Ectodermal cell (in vitro differentiated cells): ENCODE data around the gene CHKA.

ENCODE experiments used
- H3K27ac ChIP-seq: 2 replicates; pipeline ENCODE4 v1.7.0; 2013; ENCODE audit warnings: mild to moderate bottlenecking, low read depth, low read length; ENCODE audit not compliant: insufficient read depth, poor library complexity, severe bottlenecking
- H3K27me3 ChIP-seq: 2 replicates; pipeline ENCODE4 v1.7.0; 2013; ENCODE audit warnings: mild to moderate bottlenecking, low read length; ENCODE audit not compliant: insufficient read depth, control insufficient read depth, poor library complexity, severe bottlenecking
- H3K36me3 ChIP-seq: one replicate; pipeline ENCODE4 v1.7.0; 2013; ENCODE audit warnings: low read length; ENCODE audit not compliant: control insufficient read depth, insufficient read depth
- H3K4me1 ChIP-seq: one replicate; pipeline ENCODE4 v1.7.0; 2013; ENCODE audit warnings: low read length; ENCODE audit not compliant: control insufficient read depth, insufficient read depth
- H3K4me3 ChIP-seq: 2 replicates; pipeline ENCODE4 v1.7.0; 2013; ENCODE audit warnings: low read depth, low read length, control low read depth; ENCODE audit not compliant: insufficient read depth
- H3K9me3 ChIP-seq: 2 replicates; pipeline ENCODE4 v1.7.0; 2013; ENCODE audit warnings: mild to moderate bottlenecking, low read length, moderate library complexity; ENCODE audit not compliant: control insufficient read depth
- WGBS, 2 experiments: methylation state at CpG; one replicate each; pipeline ENCODE4 v1.1.7; 2013; ENCODE audit warnings: missing lambda C conversion rate in 2 of 2; 5-methylcytosine and 5-hydroxymethylcytosine counted together

CHKA gene

GRCh38 chr11:68020575-68020974 lies 100.6 kb downstream of the CHKA start:
- WGBS, 2 experiments: 52 to 55% methylated on average over 11 of the region's 11 CpGs
- H3K27me3 ChIP-seq: no peaks in the 10 kb centered on the region
- peaks cover 13% of the 10 kb centered on the region for H3K4me1 ChIP-seq
- no peaks in the 10 kb centered on the region for H3K36me3 ChIP-seq
- H3K4me3 ChIP-seq: no peak overlapping the region
- H3K27ac ChIP-seq: no peak overlapping the region
- no peaks in the 10 kb centered on the region for H3K9me3 ChIP-seq

- 95% methylated on average over 12 of the region's 12 CpGs for WGBS, 2 experiments
- peaks cover 13% of the 10 kb centered on the region for H3K4me1 ChIP-seq
- no peaks in the 10 kb centered on the region for H3K27me3 ChIP-seq
- no peaks in the 10 kb centered on the region for H3K9me3 ChIP-seq
- no peak overlapping the region for H3K4me3 ChIP-seq
- no peaks in the 10 kb centered on the region for H3K36me3 ChIP-seq
- no peak overlapping the region for H3K27ac ChIP-seq
These were observed 101.7 kb downstream of the CHKA start for GRCh38 chr11:68019486-68019885.

- no peaks in the 10 kb centered on the region for H3K27me3 ChIP-seq
- WGBS, 2 experiments: 94 to 95% methylated on average over 18 of the region's 18 CpGs
- no peaks in the 10 kb centered on the region for H3K9me3 ChIP-seq
- no peak overlapping the region for H3K27ac ChIP-seq
- no peaks in the 10 kb centered on the region for H3K36me3 ChIP-seq
- H3K4me3 ChIP-seq: no peak overlapping the region
- peaks cover 13% of the 10 kb centered on the region for H3K4me1 ChIP-seq
These were observed 102.4 kb downstream of the CHKA start for GRCh38 chr11:68018730-68019190.

GRCh38 chr11:68017980-68018729 lies 103.0 kb downstream of the CHKA start:
- 91 to 93% methylated on average over 26 to 27 of the region's 27 CpGs for WGBS, 2 experiments

GRCh38 chr11:68016904-68017817 lies 104.0 kb downstream of the CHKA start:
- no peak overlapping the region for H3K27ac ChIP-seq
- H3K36me3 ChIP-seq: no peaks in the 10 kb centered on the region
- H3K4me1 ChIP-seq: peaks cover 19% of the 10 kb centered on the region
- no peak overlapping the region for H3K4me3 ChIP-seq
- WGBS, 2 experiments: 76 to 78% methylated on average over 16 of the region's 16 CpGs
- no peaks in the 10 kb centered on the region for H3K9me3 ChIP-seq
- H3K27me3 ChIP-seq: no peaks in the 10 kb centered on the region

More at GRCh38 chr11:68017980-68018729, 103.0 kb downstream of the CHKA start:
- Histone ChIP-seq H3K36me3 (no peaks in the 10 kb centered on the region), H3K27me3 (no peaks in the 10 kb centered on the region), H3K9me3 (no peaks in the 10 kb centered on the region), H3K4me1 (peaks cover 13% of the 10 kb centered on the region), H3K4me3 (no peak overlapping the region), H3K27ac (no peak overlapping the region)

- H3K36me3 ChIP-seq: no peaks in the 10 kb centered on the region
- peaks cover 25% of the 10 kb centered on the region for H3K4me1 ChIP-seq
- no peak overlapping the region for H3K27ac ChIP-seq
- H3K4me3 ChIP-seq: no peak overlapping the region
- H3K27me3 ChIP-seq: no peaks in the 10 kb centered on the region
- WGBS, 2 experiments: 73 to 74% methylated on average over 13 of the region's 13 CpGs
- no peaks in the 10 kb centered on the region for H3K9me3 ChIP-seq
These were observed 104.9 kb downstream of the CHKA start for GRCh38 chr11:68016161-68016903.

- H3K4me3 ChIP-seq: no peak overlapping the region
- no peaks in the 10 kb centered on the region for H3K9me3 ChIP-seq
- H3K27me3 ChIP-seq: no peaks in the 10 kb centered on the region
- peaks cover 25% of the 10 kb centered on the region for H3K4me1 ChIP-seq
- no peak overlapping the region for H3K27ac ChIP-seq
- WGBS, 2 experiments: 92% methylated on average over 8 of the region's 8 CpGs
- no peaks in the 10 kb centered on the region for H3K36me3 ChIP-seq
These were observed 105.7 kb downstream of the CHKA start for GRCh38 chr11:68015467-68015866.

- peaks cover 25% of the 10 kb centered on the region for H3K4me1 ChIP-seq
- H3K4me3 ChIP-seq: no peak overlapping the region
- no peak overlapping the region for H3K27ac ChIP-seq
- no peaks in the 10 kb centered on the region for H3K9me3 ChIP-seq
- 93 to 94% methylated on average over 19 of the region's 19 CpGs for WGBS, 2 experiments
- no peaks in the 10 kb centered on the region for H3K36me3 ChIP-seq
- no peaks in the 10 kb centered on the region for H3K27me3 ChIP-seq
These were observed 106.2 kb downstream of the CHKA start for GRCh38 chr11:68014947-68015447.

GRCh38 chr11:68014157-68014946 lies 106.8 kb downstream of the CHKA start:
- Histone ChIP-seq H3K36me3 (no peaks in the 10 kb centered on the region), H3K9me3 (no peaks in the 10 kb centered on the region), H3K4me1 (peaks cover 25% of the 10 kb centered on the region), H3K27ac (no peak overlapping the region), H3K4me3 (no peak overlapping the region), H3K27me3 (no peaks in the 10 kb centered on the region)
- WGBS, 2 experiments: 87 to 88% methylated on average over 16 of the region's 16 CpGs
